MM.1S (cell line): ENCODE data around the gene FER.

Experiments
- DNase-seq: peaks from one replicate; pipeline ENCODE4 v3.0.0-alpha.2; 2015
- H2AFZ ChIP-seq: fragments of 300-600 bp; sonication (generic); 2 replicates; pipeline ENCODE4 v1.6.0; 2016; ENCODE audit warnings: antibody characterized with exemption, low read length
- H3F3A ChIP-seq: fragments of 300-600 bp; sonication (generic); 2 replicates; pipeline ENCODE4 v1.6.1; 2016; ENCODE audit warnings: mild to moderate bottlenecking, antibody characterized with exemption, low read length, moderate library complexity, mixed read lengths; ENCODE audit not compliant: insufficient read depth
- H3K27ac ChIP-seq: fragments of 300-600 bp; sonication (generic); 2 replicates; pipeline ENCODE4 v1.5.1; 2016; ENCODE audit warnings: mild to moderate bottlenecking, low read length
- H3K27me3 ChIP-seq: fragments of 300-600 bp; sonication (generic); replicated peaks from 2 replicates; pipeline ENCODE4 v1.6.0; 2016; ENCODE audit warnings: low read length; ENCODE audit not compliant: insufficient read depth
- H3K36me3 ChIP-seq: fragments of 300-600 bp; sonication (generic); replicated peaks from 2 replicates; pipeline ENCODE4 v1.6.1; 2016; ENCODE audit warnings: mild to moderate bottlenecking, low read length, mixed read lengths; ENCODE audit not compliant: insufficient read depth
- H3K4me1 ChIP-seq: fragments of 300-600 bp; sonication (generic); 2 replicates; pipeline ENCODE4 v1.6.1; 2016; ENCODE audit warnings: low read length, mixed read lengths
- H3K4me2 ChIP-seq: fragments of 300-600 bp; sonication (generic); 2 replicates; pipeline ENCODE4 v1.6.0; 2016; ENCODE audit warnings: low read depth, low read length
- H3K4me3 ChIP-seq: fragments of 300-600 bp; sonication (generic); 2 replicates; pipeline ENCODE4 v1.5.1; 2016; ENCODE audit warnings: low read length, mixed read lengths
- H3K79me2 ChIP-seq: fragments of 300-600 bp; sonication (generic); 2 replicates; pipeline ENCODE4 v1.6.1; 2016; ENCODE audit warnings: mixed run types, low read length, mixed read lengths
- H3K9ac ChIP-seq: fragments of 300-600 bp; sonication (generic); 2 replicates; pipeline ENCODE4 v1.6.1; 2016; ENCODE audit warnings: low read length, mixed read lengths
- H3K9me2 ChIP-seq: fragments of 300-600 bp; sonication (generic); replicated peaks from 2 replicates; pipeline ENCODE4 v1.6.1; 2016; ENCODE audit warnings: mild to moderate bottlenecking, low read length, mixed read lengths; ENCODE audit not compliant: insufficient read depth
- H3K9me3 ChIP-seq: fragments of 300-600 bp; sonication (generic); replicated peaks from 2 replicates; pipeline ENCODE4 v1.6.1; 2016; ENCODE audit warnings: mild to moderate bottlenecking, low read length, mixed read lengths; ENCODE audit not compliant: insufficient read depth
- H4K20me1 ChIP-seq: fragments of 300-600 bp; sonication (generic); 2 replicates; pipeline ENCODE4 v1.6.1; 2016; ENCODE audit warnings: mild to moderate bottlenecking, low read length, moderate library complexity, mixed read lengths; ENCODE audit not compliant: insufficient read depth
- CTCF ChIP-seq: fragments of 300-600 bp; sonication (generic); IDR thresholded peaks from 2 replicates; pipeline ENCODE4 v1.5.1; 2016; ENCODE audit warnings: antibody characterized with exemption, low read length, mixed read lengths
- EZH2 ChIP-seq: fragments of 300-600 bp; sonication (generic); optimal IDR thresholded peaks from 2 replicates; pipeline ENCODE3; 2017; ENCODE audit warnings: low read depth, mild to moderate bottlenecking, antibody characterized with exemption, low read length, mixed read lengths
- EZH2phosphoT487 ChIP-seq: fragments of 300-600 bp; sonication (generic); IDR thresholded peaks from 2 replicates; pipeline ENCODE4 v1.6.1; 2018; ENCODE audit warnings: antibody characterized with exemption, low read length

FER gene

GRCh38 chr5:109080896-109081295 lies 333.2 kb downstream of the FER start:
- Histone ChIP-seq H3K27me3 (no peaks in the 10 kb centered on the region), H3K4me1 (no peaks in the 10 kb centered on the region), H3F3A (no peaks in the 10 kb centered on the region), H3K9me2 (no peaks in the 10 kb centered on the region; the same call in 1 of the 2 replicates), H3K79me2 (no peaks in the 10 kb centered on the region), H3K4me2 (no peak overlapping the region), H4K20me1 (no peaks in the 10 kb centered on the region), H2AFZ (no peak overlapping the region), H3K36me3 (no peaks in the 10 kb centered on the region), H3K9me3 (no peaks in the 10 kb centered on the region), H3K27ac (no peak overlapping the region), H3K4me3 (no peak overlapping the region), H3K9ac (no peak overlapping the region)
- no peak for DNase-seq
- TF ChIP-seq EZH2phosphoT487: no peak
- no peak for TF ChIP-seq CTCF
- TF ChIP-seq EZH2: no peak

GRCh38 chr5:109083937-109084336 lies 336.2 kb downstream of the FER start:
- Histone ChIP-seq H3K9me2 (no peaks in the 10 kb centered on the region; the same call in 1 of the 2 replicates), H3K4me3 (no peak overlapping the region)
- TF ChIP-seq EZH2: no peak
- no peak for TF ChIP-seq EZH2phosphoT487
- TF ChIP-seq CTCF: no peak

GRCh38 chr5:109089191-109089590 lies 341.5 kb downstream of the FER start:
- Histone ChIP-seq H3K4me1 (peaks cover 11% of the 10 kb centered on the region), H3K9me3 (no peaks in the 10 kb centered on the region), H3K27ac (no peak overlapping the region), H3F3A (no peaks in the 10 kb centered on the region), H3K4me3 (no peak overlapping the region), H3K79me2 (no peaks in the 10 kb centered on the region), H3K9me2 (no peaks in the 10 kb centered on the region; the same call in 1 of the 2 replicates), H3K36me3 (no peaks in the 10 kb centered on the region), H2AFZ (no peak overlapping the region), H3K27me3 (no peaks in the 10 kb centered on the region), H3K9ac (no peak overlapping the region), H3K4me2 (no peak overlapping the region), H4K20me1 (no peaks in the 10 kb centered on the region)
- TF ChIP-seq CTCF: no peak
- no peak for TF ChIP-seq EZH2phosphoT487
- no peak for TF ChIP-seq EZH2
- DNase-seq: no peak

More at GRCh38 chr5:109083937-109084336, 336.2 kb downstream of the FER start:
- no peaks in the 10 kb centered on the region for H3F3A ChIP-seq
- H3K4me2 ChIP-seq: no peak overlapping the region
- H3K27me3 ChIP-seq: no peaks in the 10 kb centered on the region
- H3K36me3 ChIP-seq: no peaks in the 10 kb centered on the region
- no peaks in the 10 kb centered on the region for H4K20me1 ChIP-seq
- no peaks in the 10 kb centered on the region for H3K79me2 ChIP-seq
- DNase-seq: no peak
- H3K27ac ChIP-seq: no peak overlapping the region
- H3K4me1 ChIP-seq: 0 out of 2 replicates have a peak, but pooled peaks cover 2% of the 10 kb centered on the region
- H3K9me3 ChIP-seq: no peaks in the 10 kb centered on the region
- no peak overlapping the region for H3K9ac ChIP-seq
- H2AFZ ChIP-seq: no peak overlapping the region
